Ascending aorta (tissue), 2 donors: Measurements from ENCODE around the gene KCNQ1. TPM values are rescaled to one million over a fixed set of nuclear protein-coding genes. Genes with fewer than 3 reads are reported as not detected.

Experiments
- DNase-seq, 2 donors: peaks; one replicate each; pipeline ENCODE4 v3.0.0-alpha.2; 2019; ENCODE audit warnings: low spot score in 2 of 2
- H3K27ac ChIP-seq, 2 donors: fragments of 200-600 bp; sonication (generic); one replicate each; pipeline ENCODE4 v1.5.1; 2016 to 2017; ENCODE audit warnings: mild to moderate bottlenecking in 1 of 2
- H3K27me3 ChIP-seq: fragments of 200-600 bp; sonication (generic); one replicate; pipeline ENCODE4 v1.5.1; 2017
- H3K36me3 ChIP-seq, 2 donors: fragments of 200-600 bp; sonication (generic); one replicate each; pipeline ENCODE4 v1.5.1; 2016
- H3K4me1 ChIP-seq, 2 donors: fragments of 200-600 bp; sonication (generic); one replicate each; pipeline ENCODE4 v1.5.1; 2016 to 2017; ENCODE audit warnings: mild to moderate bottlenecking in 1 of 2
- H3K4me3 ChIP-seq, 2 donors: fragments of 200-600 bp; sonication (generic); one replicate each; pipeline ENCODE4 v1.5.1; 2016 to 2017; ENCODE audit warnings: mild to moderate bottlenecking in 1 of 2
- H3K9me3 ChIP-seq, 2 donors: fragments of 200-600 bp; sonication (generic); one replicate each; pipeline ENCODE4 v1.5.1; 2016
- CTCF ChIP-seq, 3 experiments: fragments of 200-600 bp in 2 of 3; fragments of 450-650 bp in 1 of 3; sonication (generic) in 2 of 3; IDR thresholded peaks; one replicate each; pipeline ENCODE4 v1.5.1; 2016 to 2019; ENCODE audit warnings: antibody characterized with exemption in 3 of 3, mild to moderate bottlenecking in 1 of 3, moderate library complexity in 1 of 3
- intact Hi-C: fragments of 100-400 bp; cut with DNase I; formaldehyde crosslinking; loops from one replicate; pipeline ENCODE4 v1.15.1; 2023
- total RNA-seq: library from RNA; depleted of rRNA; stranded (reverse); fragments of >200 nt; gene quantifications from one replicate; pipeline ENCODE4 v1.1.0, GENCODE V29; 2016

The KCNQ1 gene
- total RNA-seq, 1 donor from 2014 or later, result 2.3 TPM

GRCh38 chr11:2579315-2580060, 134.7 kb downstream of the KCNQ1 start:
- TF ChIP-seq CTCF (IDR thresholded peaks at IDR 0.05), result no peak
- intact Hi-C loops, result no loop called here
- Histone ChIP-seq H3K4me3 (no peak overlapping the region), H3K27ac (no peak overlapping the region), H3K36me3 (no peaks in the 10 kb centered on the region), H3K4me1 (no peaks in the 10 kb centered on the region), H3K9me3 (no peaks in the 10 kb centered on the region), H3K27me3 (no peaks in the 10 kb centered on the region)
- peak; percentile 6 to 34 for DNase-seq

DNA sequence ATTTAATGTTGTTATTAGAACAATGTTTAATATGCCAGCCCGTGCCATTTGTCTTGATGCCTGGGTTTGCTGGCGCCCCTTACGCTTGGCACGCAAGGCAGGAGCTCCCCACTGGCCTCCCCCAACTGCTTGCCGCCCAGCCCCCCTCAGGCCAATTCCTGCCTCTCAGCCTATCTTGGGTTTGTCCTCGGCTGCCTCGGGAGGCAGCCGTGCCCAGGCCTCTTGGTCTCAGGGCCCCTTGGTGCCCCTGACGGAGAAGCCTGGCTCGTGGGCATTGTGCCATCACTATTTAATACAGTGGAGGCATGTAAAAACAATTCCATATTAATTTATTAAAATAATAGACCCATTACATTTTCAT, 135.2 kb downstream of the KCNQ1 start:
- peak; percentile 7 to 50 for DNase-seq
- no peaks in the 10 kb centered on the region for H3K27me3 ChIP-seq
- no peak overlapping the region for H3K27ac ChIP-seq
- H3K36me3 ChIP-seq, result no peaks in the 10 kb centered on the region
- intact Hi-C loops, result no loop called here
- H3K4me1 ChIP-seq, result no peaks in the 10 kb centered on the region
- H3K9me3 ChIP-seq, result no peaks in the 10 kb centered on the region
- H3K4me3 ChIP-seq, result no peak overlapping the region
- TF ChIP-seq CTCF (IDR thresholded peaks at IDR 0.05), result no peak

DNA sequence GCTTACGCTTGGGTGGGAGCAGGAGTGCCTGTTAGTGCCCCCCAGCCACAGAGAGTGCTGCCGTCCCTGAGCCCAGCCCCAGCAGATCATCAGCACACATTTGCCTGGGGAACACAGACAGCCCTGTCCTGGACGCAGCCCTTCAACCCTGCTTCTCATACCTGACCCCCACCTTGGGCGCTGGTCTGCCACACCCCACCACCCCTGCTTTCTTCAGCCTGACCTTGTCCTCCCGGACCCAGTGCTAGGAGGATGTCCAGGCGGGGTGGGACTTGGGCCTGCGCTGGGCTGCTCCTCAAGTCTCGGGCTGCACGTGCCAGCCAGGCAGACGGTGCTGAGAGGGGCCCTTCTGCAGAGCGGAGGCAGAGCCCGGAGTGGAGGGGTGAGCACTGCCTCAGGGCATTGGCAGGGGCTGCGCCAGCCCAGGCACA, 135.8 kb downstream of the KCNQ1 start:
- Histone ChIP-seq H3K4me3 (no peak overlapping the region), H3K4me1 (no peaks in the 10 kb centered on the region), H3K27ac (no peak overlapping the region), H3K36me3 (no peaks in the 10 kb centered on the region), H3K27me3 (no peaks in the 10 kb centered on the region), H3K9me3 (no peaks in the 10 kb centered on the region)
- intact Hi-C loops, result no loop called here
- DNase-seq, result peak; percentile 1 to 51
- TF ChIP-seq CTCF (IDR thresholded peaks at IDR 0.05), result no peak

DNA sequence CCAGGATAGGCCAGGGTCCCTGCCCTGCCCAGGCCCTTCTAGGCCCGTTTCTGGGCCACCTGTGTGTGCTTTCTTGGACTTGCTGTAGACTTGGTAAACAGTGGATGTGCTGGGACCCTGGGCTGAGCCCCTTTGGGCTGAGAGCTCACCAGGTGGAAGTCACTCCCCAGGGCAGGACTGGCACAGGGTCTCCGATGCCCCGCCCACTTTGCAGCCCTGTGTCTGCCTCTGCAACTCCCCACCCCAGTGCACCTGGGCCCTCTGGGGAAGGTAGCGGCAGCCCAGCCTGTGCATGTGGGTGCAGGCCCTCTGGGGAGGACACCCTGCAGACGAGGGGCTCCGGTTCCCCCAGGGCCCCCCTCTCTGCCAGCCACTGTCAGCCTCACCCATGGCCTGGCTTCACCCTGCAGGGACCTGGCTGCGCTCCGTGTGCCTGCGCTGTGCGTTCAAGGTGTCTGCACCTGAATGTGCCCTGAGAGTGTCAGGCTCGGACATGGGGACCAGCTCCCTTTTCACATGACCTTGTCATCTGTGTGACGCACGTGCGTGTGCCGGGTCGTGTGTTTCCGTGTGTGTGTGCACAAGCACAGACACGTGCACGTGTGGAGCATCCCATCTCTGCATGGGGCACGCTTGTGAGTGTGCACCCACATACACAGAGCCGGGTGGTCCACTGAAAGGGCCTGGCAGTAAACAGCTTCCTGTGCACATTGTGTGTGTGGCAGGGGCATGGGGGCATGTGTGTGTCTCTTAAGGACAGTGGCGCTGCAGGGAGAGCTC, 136.5 kb downstream of the KCNQ1 start:
- intact Hi-C loops, result no loop called here
- no peaks in the 10 kb centered on the region for H3K4me1 ChIP-seq
- peak; percentile 3 to 55 for DNase-seq
- TF ChIP-seq CTCF (IDR thresholded peaks at IDR 0.05), result no peak
- H3K9me3 ChIP-seq, result no peaks in the 10 kb centered on the region
- no peak overlapping the region for H3K4me3 ChIP-seq
- no peaks in the 10 kb centered on the region for H3K27me3 ChIP-seq
- H3K27ac ChIP-seq, result no peak overlapping the region
- no peaks in the 10 kb centered on the region for H3K36me3 ChIP-seq

DNA sequence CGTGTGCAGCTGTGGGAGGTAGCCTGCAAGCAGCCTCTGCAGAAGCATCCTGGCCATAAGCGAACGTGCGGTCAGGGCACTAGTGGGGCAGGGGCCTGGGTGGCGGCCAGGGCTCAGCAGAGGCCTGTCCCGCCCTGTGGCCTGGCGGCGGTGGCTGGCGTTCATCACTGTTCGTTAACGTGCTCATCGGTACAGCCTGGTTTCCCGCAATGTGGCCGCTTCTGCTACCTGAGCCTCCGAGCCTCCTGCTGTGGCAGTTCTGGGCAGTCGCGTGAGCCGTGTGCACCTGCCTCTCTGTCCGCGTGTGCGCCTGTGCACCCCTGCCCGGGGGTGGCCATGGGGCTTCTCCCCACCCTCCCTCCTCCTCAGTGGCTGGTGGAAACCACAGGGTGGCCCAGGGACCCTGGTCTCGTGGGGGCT, 137.1 kb downstream of the KCNQ1 start:
- Histone ChIP-seq H3K9me3 (no peaks in the 10 kb centered on the region), H3K36me3 (no peaks in the 10 kb centered on the region), H3K27me3 (no peaks in the 10 kb centered on the region), H3K27ac (no peak overlapping the region), H3K4me1 (no peaks in the 10 kb centered on the region), H3K4me3 (no peak overlapping the region)
- intact Hi-C loops, result no loop called here
- no peak for TF ChIP-seq CTCF (IDR thresholded peaks at IDR 0.05)
- DNase-seq, result peak in 1 of 2 donors; percentile 63
